ENCODE measurements around the gene MBD3. TPM values are rescaled to one million over a fixed set of nuclear protein-coding genes. Genes with fewer than 3 reads are reported as not detected.
A peak's percentile ranks its signal among the peaks of the same experiment; 100 is the strongest.

The MBD3 gene
- total RNA-seq, 1 donor from 2014 or later = 51.7 TPM

- H3K9ac ChIP-seq (ENCODE audit: low read depth in 1 of 3, low read length in 3 of 3) = no peak overlapping the region
- H3K4me3 ChIP-seq (ENCODE audit: low read length in 3 of 3) = no peak overlapping the region
- H3K4me1 ChIP-seq (ENCODE audit: control insufficient read depth in 3 of 3, insufficient read depth in 3 of 3, low read length in 3 of 3) = peaks cover 18 to 29% (median 28%) of the 10 kb centered on the region in 3 donors
- no peak overlapping the region for H3K27ac ChIP-seq (ENCODE audit: low read depth, low read length)
- H3K9me3 ChIP-seq (ENCODE audit: control insufficient read depth in 3 of 3, low read length in 3 of 3) = no peaks in the 10 kb centered on the region
- peaks cover 21 to 24% (median 22%) of the 10 kb centered on the region in 3 donors for H3K36me3 ChIP-seq (ENCODE audit: control insufficient read depth in 3 of 3, insufficient read depth in 3 of 3, low read length in 3 of 3)
- no peaks in the 10 kb centered on the region for H3K27me3 ChIP-seq (ENCODE audit: control insufficient read depth in 3 of 3, insufficient read depth in 3 of 3, low read length in 3 of 3)
Observed at GRCh38 chr19:1602091-1602707, 9.5 kb upstream of the MBD3 start.

GRCh38 chr19:1601613-1602064, 9.0 kb upstream of the MBD3 start:
- Histone ChIP-seq H3K4me1 (ENCODE audit: control insufficient read depth in 3 of 3, insufficient read depth in 3 of 3, low read length in 3 of 3) (peaks cover 18 to 29% (median 28%) of the 10 kb centered on the region in 3 donors), H3K27me3 (ENCODE audit: control insufficient read depth in 3 of 3, insufficient read depth in 3 of 3, low read length in 3 of 3) (no peaks in the 10 kb centered on the region), H3K9ac (ENCODE audit: low read depth in 1 of 3, low read length in 3 of 3) (no peak overlapping the region), H3K4me3 (ENCODE audit: low read length in 3 of 3) (no peak overlapping the region), H3K27ac (ENCODE audit: low read depth, low read length) (no peak overlapping the region), H3K36me3 (ENCODE audit: control insufficient read depth in 3 of 3, insufficient read depth in 3 of 3, low read length in 3 of 3) (peaks cover 22 to 27% (median 24%) of the 10 kb centered on the region in 3 donors), H3K9me3 (ENCODE audit: control insufficient read depth in 3 of 3, low read length in 3 of 3) (no peaks in the 10 kb centered on the region)

- H3K4me3 ChIP-seq (ENCODE audit: low read length in 3 of 3) = no peak overlapping the region
- no peaks in the 10 kb centered on the region for H3K9me3 ChIP-seq (ENCODE audit: control insufficient read depth in 3 of 3, low read length in 3 of 3)
- H3K9ac ChIP-seq (ENCODE audit: low read depth in 1 of 3, low read length in 3 of 3) = no peak overlapping the region
- peaks cover 11 to 17% (median 16%) of the 10 kb centered on the region in 3 donors for H3K4me1 ChIP-seq (ENCODE audit: control insufficient read depth in 3 of 3, insufficient read depth in 3 of 3, low read length in 3 of 3)
- H3K27me3 ChIP-seq (ENCODE audit: control insufficient read depth in 3 of 3, insufficient read depth in 3 of 3, low read length in 3 of 3) = no peaks in the 10 kb centered on the region
- peaks cover 28 to 31% (median 29%) of the 10 kb centered on the region in 3 donors for H3K36me3 ChIP-seq (ENCODE audit: control insufficient read depth in 3 of 3, insufficient read depth in 3 of 3, low read length in 3 of 3)
- H3K27ac ChIP-seq (ENCODE audit: low read depth, low read length) = no peak overlapping the region
Observed at GRCh38 chr19:1599460-1599846, 6.8 kb upstream of the MBD3 start.

DNA sequence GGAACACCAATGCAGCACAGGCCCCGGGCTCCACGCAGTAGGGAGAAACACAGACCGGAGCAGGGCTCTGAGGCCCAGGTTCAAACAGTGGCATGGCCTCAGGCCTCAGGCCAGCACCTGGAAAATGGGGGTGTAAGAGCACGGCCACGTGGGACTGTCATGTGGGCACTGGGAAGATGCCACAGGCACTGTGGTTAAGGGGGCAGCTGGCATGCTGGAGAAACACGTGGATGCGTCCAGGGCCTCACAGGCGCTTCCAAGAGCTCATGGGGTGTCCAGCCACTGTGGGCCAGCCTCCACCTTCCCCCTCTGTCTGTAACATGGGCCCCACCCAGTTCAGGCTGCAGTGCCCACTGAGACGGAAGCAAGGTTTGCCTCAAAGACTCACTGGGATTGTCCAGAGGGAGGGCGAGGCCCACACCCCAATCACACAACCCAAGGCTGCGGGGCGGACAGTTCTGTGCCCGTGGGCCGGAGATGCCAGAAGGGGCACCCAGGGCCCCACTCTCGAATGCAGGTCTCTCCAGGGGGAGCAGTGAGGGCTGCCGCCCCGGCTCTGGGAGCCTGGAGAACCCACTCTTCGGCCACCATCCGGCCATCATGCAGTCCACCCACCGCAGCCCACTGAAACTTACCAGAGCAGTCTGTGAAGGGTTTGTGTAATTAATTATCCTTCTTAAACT, 6.3 kb upstream of the MBD3 start:
- Histone ChIP-seq H3K9ac (ENCODE audit: low read depth in 1 of 3, low read length in 3 of 3) (no peak overlapping the region), H3K9me3 (ENCODE audit: control insufficient read depth in 3 of 3, low read length in 3 of 3) (no peaks in the 10 kb centered on the region), H3K4me3 (ENCODE audit: low read length in 3 of 3) (no peak overlapping the region), H3K27me3 (ENCODE audit: control insufficient read depth in 3 of 3, insufficient read depth in 3 of 3, low read length in 3 of 3) (no peaks in the 10 kb centered on the region), H3K36me3 (ENCODE audit: control insufficient read depth in 3 of 3, insufficient read depth in 3 of 3, low read length in 3 of 3) (peaks cover 28 to 34% (median 31%) of the 10 kb centered on the region in 3 donors), H3K27ac (ENCODE audit: low read depth, low read length) (no peak overlapping the region), H3K4me1 (ENCODE audit: control insufficient read depth in 3 of 3, insufficient read depth in 3 of 3, low read length in 3 of 3) (peaks cover 7 to 12% (median 11%) of the 10 kb centered on the region in 3 donors)

- Histone ChIP-seq H3K27me3 (ENCODE audit: control insufficient read depth in 3 of 3, insufficient read depth in 3 of 3, low read length in 3 of 3) (no peaks in the 10 kb centered on the region), H3K4me3 (ENCODE audit: low read length in 3 of 3) (peak overlapping the region; percentile 82 to 86 (median 82)), H3K9ac (ENCODE audit: low read depth in 1 of 3, low read length in 3 of 3) (peak overlapping the region; percentile 86 to 91 (median 90)), H3K9me3 (ENCODE audit: control insufficient read depth in 3 of 3, low read length in 3 of 3) (no peaks in the 10 kb centered on the region), H3K27ac (ENCODE audit: low read depth, low read length) (peak overlapping the region; percentile 77), H3K36me3 (ENCODE audit: control insufficient read depth in 3 of 3, insufficient read depth in 3 of 3, low read length in 3 of 3) (peaks cover 18 to 21% (median 18%) of the 10 kb centered on the region in 3 donors), H3K4me1 (ENCODE audit: control insufficient read depth in 3 of 3, insufficient read depth in 3 of 3, low read length in 3 of 3) (peaks cover 14 to 25% (median 21%) of the 10 kb centered on the region in 3 donors)
Observed at GRCh38 chr19:1593501-1593772, 772 bp upstream of the MBD3 start.

DNA sequence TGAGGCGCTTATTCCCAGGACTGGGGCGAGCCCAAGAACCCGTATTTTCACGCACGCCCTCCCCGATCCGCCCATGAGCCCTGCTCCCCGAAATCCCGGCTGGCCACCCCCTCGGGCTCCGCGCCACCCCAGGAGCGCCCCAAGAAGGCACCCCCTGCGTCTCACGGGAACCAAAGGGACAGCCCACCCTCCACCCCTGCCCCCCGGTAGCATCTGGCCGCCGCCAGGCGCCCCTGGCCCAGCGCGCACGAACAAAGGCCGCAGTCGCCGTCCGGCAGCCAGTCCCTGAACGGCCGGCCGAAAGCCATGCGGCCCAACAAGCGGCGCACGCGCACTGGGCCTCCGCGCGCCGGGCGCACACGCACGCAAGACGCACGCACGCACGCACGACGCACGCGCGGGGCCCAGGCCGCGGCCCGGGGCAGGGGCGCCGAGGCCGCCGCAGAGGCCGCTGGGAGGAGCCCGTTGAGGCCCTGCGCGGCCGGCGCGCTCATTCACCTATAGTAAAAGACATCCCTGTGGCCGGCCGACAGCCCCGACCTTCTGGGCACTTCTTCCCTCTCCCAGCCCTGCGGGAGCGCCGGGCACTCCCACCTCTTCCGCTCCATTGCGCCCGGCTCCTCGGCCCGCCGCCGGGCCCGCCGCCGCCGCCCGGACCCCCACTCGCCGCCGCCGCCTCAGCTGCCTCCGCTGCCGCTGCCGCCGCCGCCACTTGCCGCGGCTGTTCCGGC, 476 bp downstream of the MBD3 start:
- Histone ChIP-seq H3K27me3 (ENCODE audit: control insufficient read depth in 3 of 3, insufficient read depth in 3 of 3, low read length in 3 of 3) (no peaks in the 10 kb centered on the region), H3K9ac (ENCODE audit: low read depth in 1 of 3, low read length in 3 of 3) (peak overlapping the region; percentile 90 to 95 (median 94)), H3K36me3 (ENCODE audit: control insufficient read depth in 3 of 3, insufficient read depth in 3 of 3, low read length in 3 of 3) (peaks cover 7 to 10% (median 9%) of the 10 kb centered on the region in 3 donors), H3K9me3 (ENCODE audit: control insufficient read depth in 3 of 3, low read length in 3 of 3) (no peaks in the 10 kb centered on the region), H3K27ac (ENCODE audit: low read depth, low read length) (peak overlapping the region; percentile 84), H3K4me3 (ENCODE audit: low read length in 3 of 3) (peak overlapping the region; percentile 81 to 86 (median 85)), H3K4me1 (ENCODE audit: control insufficient read depth in 3 of 3, insufficient read depth in 3 of 3, low read length in 3 of 3) (peaks cover 14 to 36% (median 31%) of the 10 kb centered on the region in 3 donors)

DNA sequence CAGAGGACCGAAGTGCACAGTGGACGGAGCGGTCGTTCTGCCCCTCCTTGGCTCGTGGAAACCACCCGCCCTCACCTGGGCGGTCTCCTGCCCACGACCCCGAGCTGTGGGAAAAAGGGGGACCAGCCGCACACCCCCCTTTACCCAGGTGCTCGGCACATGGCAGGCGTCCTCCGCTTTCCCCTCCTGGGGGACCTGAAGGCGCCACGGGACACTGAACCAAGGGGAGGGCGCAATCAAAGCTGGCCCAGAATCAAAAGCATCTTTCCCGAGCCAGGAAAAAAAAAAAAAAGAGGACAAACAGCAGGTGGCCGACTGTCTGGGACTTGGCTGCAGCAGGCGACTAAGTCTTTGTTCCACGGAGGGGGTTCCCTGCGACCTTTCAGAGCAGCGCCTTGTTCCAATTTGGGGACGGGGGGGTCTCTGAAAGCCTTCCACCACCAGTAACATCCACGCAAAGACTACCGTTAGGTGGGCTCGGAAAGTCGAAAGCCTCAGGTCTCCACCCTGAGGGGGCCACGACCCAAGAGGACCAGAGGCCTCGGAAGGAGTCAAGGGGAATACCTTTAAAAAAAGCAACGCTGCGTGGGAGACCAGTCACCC, 1.1 kb downstream of the MBD3 start:
- peak overlapping the region; percentile 81 to 86 (median 85) for H3K4me3 ChIP-seq (ENCODE audit: low read length in 3 of 3)

GRCh38 chr19:1590641-1591397, 1.8 kb downstream of the MBD3 start:
- Histone ChIP-seq H3K27ac (ENCODE audit: low read depth, low read length) (peak overlapping the region; percentile 84), H3K4me1 (ENCODE audit: control insufficient read depth in 3 of 3, insufficient read depth in 3 of 3, low read length in 3 of 3) (peaks cover 14 to 40% (median 34%) of the 10 kb centered on the region in 3 donors), H3K27me3 (ENCODE audit: control insufficient read depth in 3 of 3, insufficient read depth in 3 of 3, low read length in 3 of 3) (no peaks in the 10 kb centered on the region), H3K9me3 (ENCODE audit: control insufficient read depth in 3 of 3, low read length in 3 of 3) (no peaks in the 10 kb centered on the region), H3K9ac (ENCODE audit: low read depth in 1 of 3, low read length in 3 of 3) (peak overlapping the region; percentile 90 to 95 (median 94)), H3K36me3 (ENCODE audit: control insufficient read depth in 3 of 3, insufficient read depth in 3 of 3, low read length in 3 of 3) (peaks cover 2 to 4% (median 4%) of the 10 kb centered on the region in 3 donors), H3K4me3 (ENCODE audit: low read length in 3 of 3) (peak overlapping the region; percentile 81 to 86 (median 85))

More for the DNA sequence above, 1.1 kb downstream of the MBD3 start:
- Histone ChIP-seq H3K9me3 (ENCODE audit: control insufficient read depth in 3 of 3, low read length in 3 of 3) (no peaks in the 10 kb centered on the region), H3K27ac (ENCODE audit: low read depth, low read length) (peak overlapping the region; percentile 84), H3K36me3 (ENCODE audit: control insufficient read depth in 3 of 3, insufficient read depth in 3 of 3, low read length in 3 of 3) (peaks cover 6 to 7% (median 7%) of the 10 kb centered on the region in 3 donors), H3K4me1 (ENCODE audit: control insufficient read depth in 3 of 3, insufficient read depth in 3 of 3, low read length in 3 of 3) (peaks cover 14 to 38% (median 32%) of the 10 kb centered on the region in 3 donors), H3K27me3 (ENCODE audit: control insufficient read depth in 3 of 3, insufficient read depth in 3 of 3, low read length in 3 of 3) (no peaks in the 10 kb centered on the region), H3K9ac (ENCODE audit: low read depth in 1 of 3, low read length in 3 of 3) (peak overlapping the region; percentile 90 to 95 (median 94))

GRCh38 chr19:1587872-1588271, 4.8 kb downstream of the MBD3 start:
- Histone ChIP-seq H3K36me3 (ENCODE audit: control insufficient read depth in 3 of 3, insufficient read depth in 3 of 3, low read length in 3 of 3) (peaks cover under 1 to 8% (median 8%) of the 10 kb centered on the region in 3 donors), H3K27ac (ENCODE audit: low read depth, low read length) (no peak overlapping the region), H3K4me1 (ENCODE audit: control insufficient read depth in 3 of 3, insufficient read depth in 3 of 3, low read length in 3 of 3) (peaks cover 14 to 39% (median 34%) of the 10 kb centered on the region in 3 donors), H3K27me3 (ENCODE audit: control insufficient read depth in 3 of 3, insufficient read depth in 3 of 3, low read length in 3 of 3) (no peaks in the 10 kb centered on the region), H3K9me3 (ENCODE audit: control insufficient read depth in 3 of 3, low read length in 3 of 3) (no peaks in the 10 kb centered on the region), H3K9ac (ENCODE audit: low read depth in 1 of 3, low read length in 3 of 3) (peak overlapping the region; percentile 20 to 62 (median 45)), H3K4me3 (ENCODE audit: low read length in 3 of 3) (no peak overlapping the region)
